HepG2 (cell line): Measurements from ENCODE around the gene TMEM258. TPM values are rescaled to one million over a fixed set of nuclear protein-coding genes. Genes with fewer than 3 reads are reported as not detected.

Experiments
- ATAC-seq: fragments of 200-7000 bp; cut with Tn5 transposase; 3 replicates; pipeline ENCODE4 v1.9.1; 2020; ENCODE audit warnings: mild to moderate bottlenecking, moderate library complexity
- BruUV-seq: library from RNA; stranded (reverse); fragments of 400-500 nt; replicated peaks from 2 replicates; lab custom pipeline; 2021; lab: Mats Ljungman, UMichigan
- CTCF ChIA-PET: fragments of 300-600 bp; formaldehyde crosslinking; extraction: SDS; loops from one replicate; lab custom pipeline; 2021; ENCODE audit warnings: low total read pairs, inconsistent platforms, low intra/inter-chr PET ratio; lab: Yijun Ruan, JAX
- POLR2A ChIA-PET: fragments of 350-600 bp; sonication (Branson Sonifier 250); formaldehyde crosslinking; loops from one replicate; lab custom pipeline; 2020; ENCODE audit warnings: antibody characterized with exemption, inconsistent platforms; lab: Yijun Ruan, JAX
- DNase-seq: peaks from one replicate; pipeline ENCODE4 v3.0.0-alpha.2; 2015; ENCODE audit warnings: low spot score
- FAIRE-seq: peaks from 3 replicates; lab custom pipeline; 2011; peaks lifted over from hg19 to GRCh38; lab: Jason Lieb, UNC
- H2AFZ ChIP-seq: one replicate; pipeline ENCODE4 v1.6.1; 2011; ENCODE audit warnings: low read length, inconsistent platforms
- H3K27ac ChIP-seq: fragments of 300-600 bp; 3 replicates; pipeline ENCODE4 v1.8.0; 2011; ENCODE audit warnings: mixed run types, mild to moderate bottlenecking, mixed read lengths, low read length, inconsistent platforms; ENCODE audit not compliant: insufficient read depth; ENCODE audit errors: extremely low read length
- H3K27me3 ChIP-seq, 2 experiments: fragments of 200-600 bp in 1 of 2; 2 replicates in 1 of 2; 3 replicates in 1 of 2; pipeline versions ENCODE4 v1.6.0 to v1.8.0; 2011; ENCODE audit warnings: low read length in 2 of 2, mild to moderate bottlenecking in 2 of 2, moderate library complexity in 2 of 2, inconsistent platforms in 1 of 2; ENCODE audit not compliant: insufficient read depth in 2 of 2, control insufficient read depth in 1 of 2
- H3K36me3 ChIP-seq, 2 experiments: fragments of 200-600 bp in 1 of 2; replicated peaks in 1 of 2; 2 replicates in 1 of 2; 3 replicates in 1 of 2; pipeline versions ENCODE4 v1.5.1 to v1.8.0; 2011; ENCODE audit warnings: low read length in 2 of 2, inconsistent platforms in 1 of 2; ENCODE audit not compliant: insufficient read depth in 2 of 2, control insufficient read depth in 1 of 2
- H3K4me1 ChIP-seq: 2 replicates; pipeline ENCODE4 v1.5.1; 2012; ENCODE audit warnings: low read length, inconsistent platforms; ENCODE audit not compliant: insufficient read depth
- H3K4me2 ChIP-seq: 2 replicates; pipeline ENCODE4 v1.6.0; 2011; ENCODE audit warnings: low read depth, low read length, inconsistent platforms
- H3K4me3 ChIP-seq, 3 experiments: fragments of 200-600 bp in 1 of 3; sonication (generic), shearing (Covaris generic) in 1 of 3; replicated peaks in 1 of 3; 2 replicates each; pipeline ENCODE4 v1.5.1; 2011 to 2016; ENCODE audit warnings: low read length in 3 of 3, inconsistent platforms in 2 of 3, low read depth in 2 of 3, mild to moderate bottlenecking in 2 of 3, control low read depth in 1 of 3, mixed read lengths in 1 of 3; ENCODE audit not compliant: insufficient read depth in 1 of 3
- H3K79me2 ChIP-seq: one replicate; pipeline ENCODE4 v1.6.1; 2011; ENCODE audit warnings: low read length, inconsistent platforms; ENCODE audit not compliant: insufficient read depth
- H3K9ac ChIP-seq: 2 replicates; pipeline ENCODE4 v1.6.0; 2011; ENCODE audit warnings: mild to moderate bottlenecking, low read depth, low read length, inconsistent platforms; ENCODE audit not compliant: insufficient read depth
- H3K9me3 ChIP-seq: 2 replicates; pipeline ENCODE4 v1.5.1; 2012; ENCODE audit warnings: mild to moderate bottlenecking, low read length
- H4K20me1 ChIP-seq: 2 replicates; pipeline ENCODE4 v1.6.0; 2011; ENCODE audit warnings: inconsistent platforms, mild to moderate bottlenecking, low read length, moderate library complexity; ENCODE audit not compliant: insufficient read depth
- AFF4 ChIP-seq: sonication (generic); formaldehyde crosslinking; IDR thresholded peaks from 2 replicates; pipeline ENCODE4 v1.4.0; 2020; ENCODE audit warnings: missing genetic modification reagents
- CEBPZ ChIP-seq: IDR thresholded peaks from 2 replicates; pipeline ENCODE4 v1.6.1; 2012; ENCODE audit warnings: low read length, improper control_type of control experiment
- HMG20B ChIP-seq: conservative IDR thresholded peaks from 2 replicates; pipeline ENCODE4 v1.6.1; 2016; ENCODE audit warnings: missing genetic modification reagents, missing compliant biosample characterization
- KMT2B ChIP-seq: IDR thresholded peaks from 2 replicates; pipeline ENCODE4 v1.6.1; 2016; ENCODE audit warnings: missing genetic modification reagents, missing compliant biosample characterization
- MYPOP ChIP-seq: sonication (generic); formaldehyde crosslinking; IDR thresholded peaks from 2 replicates; pipeline ENCODE4 v1.8.1; 2023; ENCODE audit warnings: mild to moderate bottlenecking, moderate library complexity, missing genetic modification reagents
- PAWR ChIP-seq: sonication (generic); formaldehyde crosslinking; IDR thresholded peaks from 2 replicates; pipeline ENCODE4 v1.4.0; 2020; ENCODE audit warnings: missing genetic modification reagents, mild to moderate bottlenecking, borderline replicate concordance
- PPARG ChIP-seq: conservative IDR thresholded peaks from 2 replicates; pipeline ENCODE4 v1.6.1; 2016; ENCODE audit warnings: missing biosample characterization, missing genetic modification reagents
- PRDM15 ChIP-seq: sonication (generic); formaldehyde crosslinking; IDR thresholded peaks from 2 replicates; pipeline ENCODE4 v1.4.0; 2020; ENCODE audit warnings: missing genetic modification reagents
- ZNF496 ChIP-seq: sonication (generic); formaldehyde crosslinking; IDR thresholded peaks from 2 replicates; pipeline ENCODE4 v1.8.1; 2023; ENCODE audit warnings: mild to moderate bottlenecking, moderate library complexity, missing genetic modification reagents; ENCODE audit not compliant: insufficient replicate concordance
- ZNF615 ChIP-seq: sonication (generic); formaldehyde crosslinking; IDR thresholded peaks from 2 replicates; pipeline ENCODE4 v1.5.0; 2020; ENCODE audit warnings: mild to moderate bottlenecking, missing genetic modification reagents, borderline replicate concordance
- WGBS: methylation state at CpG from one replicate; pipeline ENCODE4 v1.1.6; 2017; ENCODE audit warnings: low lambda C conversion rate; 5-methylcytosine and 5-hydroxymethylcytosine counted together
- in situ Hi-C: cut with HindIII; loops from 2 replicates; pipeline ENCODE4 v1.10.0; 2017; ENCODE audit warnings: low pct_unique_long_range_greater_than_20kb; ENCODE audit not compliant: extremely low pct_ligation_motif_present
- intact Hi-C: fragments of 100-400 bp; cut with micrococcal nuclease; formaldehyde crosslinking; loops from one replicate; pipeline ENCODE4 v1.10.0; 2022; ENCODE audit not compliant: unreplicated experiment
- polyA plus RNA-seq, 8 experiments: library from polyadenylated mRNA; depleted of rRNA in 3 of 8; stranded (reverse) in 7 of 8; unstranded in 1 of 8; fragments of >200 nt; fragmentation: Illumina TruSeq in 4 of 8; extraction: Trizol in 4 of 8; gene quantifications; 2 replicates each; pipeline versions ENCODE4 v1.2.1 to v1.2.3, GENCODE V29; 2011 to 2016; ENCODE audit warnings: low read depth in 4 of 8, missing spikeins in 1 of 8, mixed read lengths in 1 of 8; ENCODE audit not compliant: insufficient read depth in 1 of 8
- total RNA-seq, 5 experiments: library from RNA; depleted of rRNA; stranded (reverse); fragments of >200 nt; fragmentation: Illumina TruSeq; extraction: Trizol; gene quantifications; 2 replicates each; pipeline ENCODE4 v1.2.3, GENCODE V29; 2016; ENCODE audit warnings: low read depth in 1 of 5

The TMEM258 gene
- total and polyA plus RNA-seq, 2 of the 13 experiments (the other 11 are each of a cell fraction or from before 2014, with no cell fraction given): 175 to 424 TPM

- FAIRE-seq (no peak), DNase-seq (no peak), ATAC-seq (no peak)
- CTCF ChIA-PET: no interaction called here
- H3K9ac ChIP-seq: no peak overlapping the region
- H3K36me3 ChIP-seq: peaks cover 3 to 19% of the 10 kb centered on the region in 2 experiments
- no peak overlapping the region for H3K27ac ChIP-seq
- no peaks in the 10 kb centered on the region for H3K27me3 ChIP-seq
- POLR2A ChIA-PET: no interaction called here
- H3K4me1 ChIP-seq: peaks cover 8% of the 10 kb centered on the region
- no peak overlapping the region for H3K4me2 ChIP-seq
- intact Hi-C loops (no loop called here), in situ Hi-C loops (no loop called here)
- no TSS peak for BruUV-seq
- no peak overlapping the region for H3K4me3 ChIP-seq
- WGBS: 98% methylated on average over 8 of the region's 8 CpGs
- no peaks in the 10 kb centered on the region for H3K9me3 ChIP-seq
- H2AFZ ChIP-seq: no peak overlapping the region
- no peaks in the 10 kb centered on the region for H4K20me1 ChIP-seq
- TF ChIP-seq PAWR: no peak
- no peak for TF ChIP-seq AFF4
- TF ChIP-seq PRDM15: no peak
- TF ChIP-seq ZNF496 (CRISPR knock-in tag): no peak
- TF ChIP-seq HMG20B: no peak
- no peak for TF ChIP-seq PPARG (CRISPR knock-in tag)
- TF ChIP-seq CEBPZ: no peak
- TF ChIP-seq MYPOP (CRISPR knock-in tag): no peak
- TF ChIP-seq KMT2B (CRISPR knock-in tag): no peak
- TF ChIP-seq ZNF615 (CRISPR knock-in tag): no peak
- H3K79me2 ChIP-seq: peaks cover 6% of the 10 kb centered on the region
Measured at GRCh38 chr11:61836193-61836592, 43.8 kb upstream of the TMEM258 start.
